HCT116 (cell line): ENCODE measurements around the gene ITIH1. TPM values are rescaled to one million over a fixed set of nuclear protein-coding genes. Genes with fewer than 3 reads are reported as not detected.

Source experiments
- ATAC-seq: fragments of 200-7000 bp; cut with Tn5 transposase; 2 replicates; pipeline ENCODE4 v1.9.1; 2020; ENCODE audit warnings: mild to moderate bottlenecking, moderate library complexity
- BruUV-seq: library from RNA; stranded (reverse); fragments of 400-500 nt; replicated peaks from 2 replicates; lab custom pipeline; 2021; lab: Mats Ljungman, UMichigan
- CTCF ChIA-PET: fragments of 300-600 bp; sonication (Branson Sonifier 250); formaldehyde crosslinking; loops from one replicate; lab custom pipeline; 2021; ENCODE audit warnings: antibody characterized with exemption; lab: Charles Lee
- POLR2A ChIA-PET: fragments of 300-600, 350-600 bp; sonication (Branson Sonifier 250); formaldehyde crosslinking; loops from one replicate; lab custom pipeline; 2021; ENCODE audit warnings: antibody characterized with exemption; lab: Charles Lee
- RAD21 ChIA-PET, 2 experiments: fragments of 300-600 bp; sonication (Branson Sonifier 250); formaldehyde crosslinking; loops; one replicate each; lab custom pipeline; 2023; ENCODE audit warnings: low total read pairs in 2 of 2; ENCODE audit not compliant: uncharacterized antibody in 2 of 2, unreplicated experiment in 2 of 2, low non-redundant PET in 1 of 2; lab: Charles Lee
- DNase-seq: peaks from one replicate; pipeline ENCODE4 v3.0.0-alpha.2; 2010; ENCODE audit warnings: low read depth, low spot score
- H2AFZ ChIP-seq: fragments of 200-600 bp; shearing (Covaris generic), sonication (generic); 2 replicates; pipeline ENCODE4 v1.6.1; 2017; ENCODE audit warnings: low read depth, mixed run types, mixed read lengths, antibody characterized with exemption, low read length; ENCODE audit not compliant: poor library complexity, severe bottlenecking
- H3K27ac ChIP-seq: 2 replicates; pipeline ENCODE4 v1.5.1; 2012; ENCODE audit warnings: low read depth, low read length
- H3K27me3 ChIP-seq: fragments of 200-600 bp; sonication (generic); 2 replicates; pipeline ENCODE4 v1.6.1; 2016; ENCODE audit warnings: mixed run types, low read length, mixed read lengths; ENCODE audit not compliant: insufficient read depth
- H3K36me3 ChIP-seq, 2 experiments: fragments of 200-500 bp in 1 of 2; fragments of 200-600 bp in 1 of 2; sonication (Bioruptor generic) in 1 of 2; sonication (generic) in 1 of 2; 2 replicates each; pipeline versions ENCODE4 v1.5.1 to v1.6.1; 2014 to 2016; ENCODE audit warnings: low read length in 2 of 2, inconsistent platforms in 1 of 2, mixed read lengths in 1 of 2, mixed run types in 1 of 2; ENCODE audit not compliant: insufficient read depth in 2 of 2, control insufficient read depth in 1 of 2
- H3K4me1 ChIP-seq, 2 experiments: fragments of 200-600 bp in 1 of 2; sonication (generic) in 1 of 2; 2 replicates each; pipeline versions ENCODE4 v1.5.1 to v1.6.1; 2012 to 2017; ENCODE audit warnings: low read length in 2 of 2, inconsistent platforms in 1 of 2, mild to moderate bottlenecking in 1 of 2, mixed read lengths in 1 of 2, mixed run types in 1 of 2, moderate library complexity in 1 of 2; ENCODE audit not compliant: insufficient read depth in 2 of 2, control insufficient read depth in 1 of 2
- H3K4me2 ChIP-seq: fragments of 200-600 bp; sonication (generic); 2 replicates; pipeline ENCODE4 v1.6.1; 2017; ENCODE audit warnings: mixed run types, low read length, mixed read lengths
- H3K4me3 ChIP-seq, 2 experiments: fragments of 200-600 bp in 1 of 2; sonication (generic) in 1 of 2; replicated peaks in 1 of 2; 2 replicates each; pipeline ENCODE4 v1.5.1; 2011 to 2016; ENCODE audit warnings: low read length in 2 of 2, control low read depth in 1 of 2, low read depth in 1 of 2, mild to moderate bottlenecking in 1 of 2, mixed read lengths in 1 of 2, mixed run types in 1 of 2
- H3K79me2 ChIP-seq: fragments of 200-600 bp; sonication (generic); 2 replicates; pipeline ENCODE4 v1.6.1; 2017; ENCODE audit warnings: mild to moderate bottlenecking, mixed run types, low read length, moderate library complexity, mixed read lengths; ENCODE audit not compliant: insufficient read depth
- H3K9ac ChIP-seq: fragments of 200-600 bp; sonication (generic); 2 replicates; pipeline ENCODE4 v1.6.1; 2016; ENCODE audit warnings: low read length, mixed read lengths
- H3K9me2 ChIP-seq: fragments of 200-600 bp; sonication (generic), shearing (Covaris generic); 2 replicates; pipeline ENCODE4 v1.6.1; 2017; ENCODE audit warnings: mixed run types, mild to moderate bottlenecking, moderate library complexity; ENCODE audit not compliant: insufficient read depth
- H3K9me3 ChIP-seq, 2 experiments: fragments of 200-500 bp in 1 of 2; fragments of 200-600 bp in 1 of 2; sonication (Bioruptor generic) in 1 of 2; sonication (generic) in 1 of 2; 2 replicates each; pipeline ENCODE4 v1.6.1; 2014 to 2017; ENCODE audit warnings: low read length in 2 of 2, mixed read lengths in 2 of 2, inconsistent platforms in 1 of 2, low read depth in 1 of 2, mild to moderate bottlenecking in 1 of 2, mixed run types in 1 of 2, moderate library complexity in 1 of 2; ENCODE audit not compliant: control insufficient read depth in 1 of 2, insufficient read depth in 1 of 2
- H4K20me1 ChIP-seq: fragments of 200-600 bp; sonication (generic), shearing (Covaris generic); 2 replicates; pipeline ENCODE4 v1.6.1; 2017; ENCODE audit warnings: mixed run types, mild to moderate bottlenecking, moderate library complexity; ENCODE audit not compliant: insufficient read depth
- EZH2phosphoT487 ChIP-seq: fragments of 200-600 bp; IDR thresholded peaks from 2 replicates; pipeline ENCODE4 v1.6.1; 2018; ENCODE audit warnings: antibody characterized with exemption, borderline replicate concordance
- JUND ChIP-seq: IDR thresholded peaks from 2 replicates; pipeline ENCODE4 v1.6.1; 2012
- POLR2A ChIP-seq: IDR thresholded peaks from 2 replicates; pipeline ENCODE4 v1.7.0; 2011; ENCODE audit warnings: borderline replicate concordance; ENCODE audit not compliant: insufficient read depth, insufficient read length; ENCODE audit errors: extremely low read depth
- RAD21 ChIP-seq: IDR thresholded peaks from 2 replicates; pipeline ENCODE4 v1.6.1; 2012; ENCODE audit warnings: low read depth, mild to moderate bottlenecking
- YY1 ChIP-seq: IDR thresholded peaks from 2 replicates; pipeline ENCODE4 v1.6.1; 2011; ENCODE audit warnings: low read length, low read depth, moderate library complexity, mild to moderate bottlenecking; ENCODE audit not compliant: insufficient replicate concordance; ENCODE audit errors: extremely low read depth
- ZNF274 ChIP-seq: fragments of 200-500 bp; sonication (Bioruptor generic); IDR thresholded peaks from 2 replicates; pipeline ENCODE4 v1.6.1; 2014; ENCODE audit warnings: mild to moderate bottlenecking, low read depth, low read length, inconsistent platforms
- intact Hi-C: fragments of 100-400 bp; cut with micrococcal nuclease; formaldehyde crosslinking; loops from 2 replicates; pipeline ENCODE4 v1.10.0; 2022
- total RNA-seq: library from RNA; stranded (reverse); gene quantifications from one replicate; pipeline ENCODE4 v1.2.1, GENCODE V29; 2021; ENCODE audit not compliant: unreplicated experiment
- TF ChIP-seq, protein P1 (sequence below), 3 experiments: fragments of 200-600 bp in 1 of 3; sonication (generic) in 1 of 3; IDR thresholded peaks in 2 of 3; conservative IDR thresholded peaks in 1 of 3; 2 replicates each; pipeline ENCODE4 v1.5.1; 2012 to 2017; ENCODE audit warnings: low read depth in 2 of 3, low read length in 2 of 3, antibody characterized with exemption in 1 of 3, borderline replicate concordance in 1 of 3, control low read depth in 1 of 3, mild to moderate bottlenecking in 1 of 3, mixed read lengths in 1 of 3, mixed run types in 1 of 3, moderate library complexity in 1 of 3; ENCODE audit not compliant: insufficient read depth in 1 of 3

Gene ITIH1
- total RNA-seq, 1 experiment from 2014 or later = 0.37 TPM

DNA sequence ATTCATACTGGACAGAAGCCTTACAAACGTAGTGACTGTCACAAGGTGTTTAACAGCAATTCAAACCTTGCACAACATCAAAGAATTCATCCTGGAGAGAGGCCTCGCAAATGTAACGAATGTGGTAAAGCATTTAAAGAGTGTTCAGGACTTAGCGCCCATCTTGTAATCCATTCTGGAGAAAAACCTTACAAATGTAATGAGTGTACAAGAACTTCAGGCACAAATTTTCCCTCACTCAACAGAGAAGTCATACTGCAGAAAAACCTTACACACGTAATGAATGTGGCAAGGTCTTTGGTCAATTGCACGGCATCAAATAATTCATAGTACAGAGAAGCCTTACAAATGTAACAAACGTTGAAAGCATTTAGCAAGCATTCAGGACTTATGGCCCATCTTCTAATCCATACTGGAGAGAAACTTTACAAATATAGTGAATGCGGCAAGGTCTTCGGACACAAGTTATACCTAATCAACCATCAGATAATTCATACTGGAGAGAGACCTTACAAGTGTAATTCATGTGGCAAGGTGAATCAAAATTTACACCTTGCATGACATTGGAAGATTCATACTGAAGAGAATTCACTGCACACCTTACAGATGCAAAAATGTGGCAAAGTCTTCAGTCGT lies 44.0 kb upstream of the ITIH1 start:
- no peak for ATAC-seq
- no peaks in the 10 kb centered on the region for H3K79me2 ChIP-seq
- H3K4me1 ChIP-seq = peaks cover 0 to 9% of the 10 kb centered on the region in 2 experiments; a peak in 1 of 4 replicates
- no peaks in the 10 kb centered on the region for H4K20me1 ChIP-seq
- H3K27me3 ChIP-seq = no peaks in the 10 kb centered on the region
- no peak overlapping the region for H3K27ac ChIP-seq
- no peaks in the 10 kb centered on the region for H3K9me3 ChIP-seq
- peaks cover 17 to 37% of the 10 kb centered on the region in 2 experiments for H3K36me3 ChIP-seq
- no TSS peak for BruUV-seq
- no peak overlapping the region for H3K9ac ChIP-seq
- CTCF ChIA-PET = no interaction called here
- no peaks in the 10 kb centered on the region for H3K9me2 ChIP-seq
- intact Hi-C loops = no loop called here
- no peak overlapping the region for H2AFZ ChIP-seq
- TF ChIP-seq EZH2phosphoT487 = no peak
- peak; percentile 21; the same call in 1 of the 2 replicates for TF ChIP-seq ZNF274
- TF ChIP-seq, all 23 proteins: peak for 1
- POLR2A ChIA-PET = no interaction called here
- H3K4me2 ChIP-seq = no peak overlapping the region
- no peak for DNase-seq
- no peak overlapping the region for H3K4me3 ChIP-seq
- RAD21 ChIA-PET = no interaction called here

DNA sequence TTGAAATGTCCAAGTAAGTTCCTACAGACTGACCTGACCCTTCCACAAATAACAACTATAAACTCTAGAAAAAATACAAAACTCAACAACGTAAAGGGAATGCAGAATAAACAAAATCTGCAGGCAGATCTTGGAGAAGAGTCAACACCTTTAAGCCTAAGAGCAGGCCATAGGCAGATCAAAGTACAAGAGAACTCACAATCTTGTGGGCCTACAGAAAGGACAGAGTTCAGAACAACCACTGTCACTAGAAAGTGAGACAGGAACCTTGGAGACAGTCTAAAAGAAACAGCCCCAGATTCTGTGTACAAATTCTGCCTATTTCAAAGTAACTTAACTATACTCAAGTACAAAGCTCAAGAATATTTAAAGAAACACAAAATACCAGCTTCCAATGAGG lies 37.7 kb upstream of the ITIH1 start:
- no peaks in the 10 kb centered on the region for H3K4me1 ChIP-seq
- H3K9ac ChIP-seq = no peak overlapping the region
- TF ChIP-seq YY1 = no peak
- TF ChIP-seq RAD21 = no peak
- no peak for TF ChIP-seq POLR2A
- no peak for TF ChIP-seq JUND
- no peak for TF ChIP-seq ZNF274
- TF ChIP-seq, protein P1, sequence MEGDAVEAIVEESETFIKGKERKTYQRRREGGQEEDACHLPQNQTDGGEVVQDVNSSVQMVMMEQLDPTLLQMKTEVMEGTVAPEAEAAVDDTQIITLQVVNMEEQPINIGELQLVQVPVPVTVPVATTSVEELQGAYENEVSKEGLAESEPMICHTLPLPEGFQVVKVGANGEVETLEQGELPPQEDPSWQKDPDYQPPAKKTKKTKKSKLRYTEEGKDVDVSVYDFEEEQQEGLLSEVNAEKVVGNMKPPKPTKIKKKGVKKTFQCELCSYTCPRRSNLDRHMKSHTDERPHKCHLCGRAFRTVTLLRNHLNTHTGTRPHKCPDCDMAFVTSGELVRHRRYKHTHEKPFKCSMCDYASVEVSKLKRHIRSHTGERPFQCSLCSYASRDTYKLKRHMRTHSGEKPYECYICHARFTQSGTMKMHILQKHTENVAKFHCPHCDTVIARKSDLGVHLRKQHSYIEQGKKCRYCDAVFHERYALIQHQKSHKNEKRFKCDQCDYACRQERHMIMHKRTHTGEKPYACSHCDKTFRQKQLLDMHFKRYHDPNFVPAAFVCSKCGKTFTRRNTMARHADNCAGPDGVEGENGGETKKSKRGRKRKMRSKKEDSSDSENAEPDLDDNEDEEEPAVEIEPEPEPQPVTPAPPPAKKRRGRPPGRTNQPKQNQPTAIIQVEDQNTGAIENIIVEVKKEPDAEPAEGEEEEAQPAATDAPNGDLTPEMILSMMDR (IDR thresholded peaks at IDR 0.05 in 2 of 3, conservative IDR thresholded peaks at IDR 0.05 in 1 of 3; ENCODE audit: borderline replicate concordance in 1 of 3, insufficient read depth in 1 of 3, low read depth in 2 of 3, low read length in 2 of 3) = no peak
- BruUV-seq = no TSS peak
- H3K27me3 ChIP-seq = no peaks in the 10 kb centered on the region
- H3K4me2 ChIP-seq = no peak overlapping the region
- ATAC-seq (no peak), DNase-seq (no peak)
- no peaks in the 10 kb centered on the region for H3K9me2 ChIP-seq
- H3K27ac ChIP-seq = no peak overlapping the region
- H2AFZ ChIP-seq = no peak overlapping the region
- H4K20me1 ChIP-seq = no peaks in the 10 kb centered on the region
- no peaks in the 10 kb centered on the region for H3K79me2 ChIP-seq
- H3K36me3 ChIP-seq = peaks cover 23 to 36% of the 10 kb centered on the region in 2 experiments
- RAD21 ChIA-PET = no interaction called here
- intact Hi-C loops = loop anchor here (5.0 kb wide), 3 partner anchors 193 to 318 kb away; no protein-coding TSS in a partner anchor
- CTCF ChIA-PET = no interaction called here
- POLR2A ChIA-PET = no interaction called here
- H3K9me3 ChIP-seq = no peaks in the 10 kb centered on the region
- H3K4me3 ChIP-seq = no peak overlapping the region
